Heart right ventricle (tissue), 16 donors: Measurements from ENCODE around the gene MOV10. TPM values are rescaled to one million over a fixed set of nuclear protein-coding genes. Genes with fewer than 3 reads are reported as not detected.

Source experiments
- ATAC-seq, 8 donors: fragments of 200-7000 bp; cut with Tn5 transposase; one replicate each; pipeline ENCODE4 v1.9.1; 2020; ENCODE audit warnings: mild to moderate bottlenecking in 8 of 8, moderate library complexity in 8 of 8, moderate number of reproducible peaks in 1 of 8
- DNase-seq, 2 donors: peaks; one replicate each; pipeline ENCODE4 v3.0.0-alpha.2; 2020
- H3K27ac ChIP-seq, 10 donors: fragments of 200-600 bp; sonication (generic) in 2 of 10; one replicate each; pipeline versions ENCODE4 v1.5.0 to v1.8.0; 2020 to 2022; ENCODE audit warnings: mild to moderate bottlenecking in 3 of 10
- H3K27me3 ChIP-seq, 7 donors: fragments of 200-600 bp; one replicate each; pipeline ENCODE4 v1.8.0; 2021 to 2022; ENCODE audit warnings: mild to moderate bottlenecking in 2 of 7
- H3K36me3 ChIP-seq, 9 donors: fragments of 200-600 bp; sonication (generic) in 1 of 9; one replicate each; pipeline versions ENCODE4 v1.5.0 to v1.8.0; 2020 to 2022; ENCODE audit warnings: mild to moderate bottlenecking in 2 of 9
- H3K4me1 ChIP-seq, 9 donors: fragments of 200-600 bp; sonication (generic) in 1 of 9; one replicate each; pipeline versions ENCODE4 v1.5.0 to v1.8.0; 2020 to 2022; ENCODE audit warnings: mild to moderate bottlenecking in 4 of 9
- H3K4me3 ChIP-seq, 10 donors: fragments of 200-600 bp; sonication (generic) in 2 of 10; one replicate each; pipeline versions ENCODE4 v1.5.0 to v1.8.0; 2020 to 2022; ENCODE audit warnings: mild to moderate bottlenecking in 7 of 10, moderate library complexity in 2 of 10
- H3K9me3 ChIP-seq, 11 donors: fragments of 200-600 bp in 10 of 11; sonication (generic) in 2 of 11; one replicate each; pipeline versions ENCODE4 v1.5.0 to v1.8.0; 2013 to 2022; ENCODE audit warnings: mild to moderate bottlenecking in 2 of 11, control low read depth in 1 of 11, moderate library complexity in 1 of 11
- CTCF ChIP-seq, 9 donors: fragments of 200-600 bp; sonication (generic) in 2 of 9; IDR thresholded peaks; one replicate each; pipeline versions ENCODE4 v1.5.0 to v1.8.0; 2021 to 2022; ENCODE audit warnings: antibody characterized with exemption in 9 of 9, mild to moderate bottlenecking in 5 of 9, moderate library complexity in 1 of 9
- WGBS, 2 donors: extraction: QIAGEN DNeasy Blood & Tissue Kit; methylation state at CpG; one replicate each; pipeline ENCODE4 v1.1.7; 2013; ENCODE audit warnings: inconsistent platforms in 1 of 2; 5-methylcytosine and 5-hydroxymethylcytosine counted together
- intact Hi-C, 10 donors: fragments of 100-400 bp; cut with DNase I; formaldehyde crosslinking; loops; one replicate each; pipeline versions ENCODE4 v1.11.1 to v1.14.2; 2022
- polyA plus RNA-seq, 2 donors: library from polyadenylated mRNA; stranded (reverse); fragments of 200-250 nt; gene quantifications; one replicate each; pipeline ENCODE4 v1.2.3, GENCODE V29; 2013
- total RNA-seq, 10 donors: library from RNA; stranded (reverse); fragmentation: NEBNext Ultra II Directional in 3 of 10; extraction: Animal tissue kit (Norgen Biotek cat#: 25700) in 3 of 10; gene quantifications; one replicate each; pipeline versions ENCODE4 v1.2.1 to v1.2.4, GENCODE V29; 2021 to 2023
- donor health status: Arrhythmogenic right ventricular cardiomyopathy.
- donor health status: ischemic (EF 13 %, LVEDD 7.1; RV severe dilation, severe dysfunction).
- donor health status: healthy with polysubstance abuse.
- donor health status: DM: no; HTN: yes; CAD: no.
- donor health status: DM: no; HTN: no; CAD: no.
- donor health status: ischemic (EF 25% LVEDD 6.9; RV normal size, moderate dysfunction).
- donor health status: ischemic (EF 25% LVEDD 5.7; RV mildly dilated, moderate dysfunction).
- donor health status: healthy.
- donor health status: DM: yes; HTN: yes; CAD: no.
- donor health status: Ischemic cardiomyopathy.
- donor health status: ischemic (EF 35%, LVEDD 5.7; RV mildly dilated, moderate dysfunction).
- donor health status: nonischemic (EF 11% LVEDD 7.7; RV severe dilation, severe dysfunction).
- donor health status: DM: yes; HTN: yes; CAD: no.
- donor health status: PGD.
- donor health status: ischemic (EF 29% LVEDD 5.4; RV normal size, mild dysfunction).
- donor health status: nonischemic (EF 23%, LVEDD 6.1; RV moderate dilation, normal function).

The MOV10 gene
- total and polyA plus RNA-seq, 12 donors, result 6.3 to 69.4 (median 14.2) TPM

GRCh38 chr1:112674986-112675727, 698 bp downstream of the MOV10 start:
- Histone ChIP-seq H3K36me3 (peaks cover 0 to 31% (median 8%) of the 10 kb centered on the region in 9 donors), H3K27me3 (no peaks in the 10 kb centered on the region), H3K4me1 (peaks cover 10 to 55% (median 30%) of the 10 kb centered on the region in 9 donors), H3K27ac (peak overlapping the region; percentile 73 to 97 (median 93)), H3K4me3 (peak overlapping the region; percentile 67 to 92 (median 85)), H3K9me3 (no peaks in the 10 kb centered on the region)
- WGBS, 2 donors, result 0% methylated on average over 44 to 68 of the region's 68 CpGs
- ATAC-seq (peak; percentile 61 to 88 (median 74)), DNase-seq (peak; percentile 46 to 62)
- peak in 4 of 9 donors; percentile 21 to 44 (median 36) for TF ChIP-seq CTCF (IDR thresholded peaks at IDR 0.05)
- intact Hi-C loops, result loop anchor here in 8 of 10 donors (1.0 to 10.0 kb wide), 6 partner anchors 30 to 53 kb away; partner anchors contain the start of gene RHOC (in 5 of the 8)

GRCh38 chr1:112675728-112676381, 1.4 kb downstream of the MOV10 start:
- Histone ChIP-seq H3K4me1 (peaks cover 10 to 55% (median 30%) of the 10 kb centered on the region in 9 donors), H3K4me3 (peak overlapping the region; percentile 67 to 92 (median 85)), H3K27me3 (no peaks in the 10 kb centered on the region), H3K36me3 (peaks cover 0 to 24% (median 3%) of the 10 kb centered on the region in 9 donors), H3K27ac (peak overlapping the region; percentile 73 to 97 (median 93)), H3K9me3 (no peaks in the 10 kb centered on the region)
- no peak for TF ChIP-seq CTCF (IDR thresholded peaks at IDR 0.05)
- 44 to 52% methylated on average over 7 of the region's 7 CpGs for WGBS, 2 donors
- DNase-seq, result no peak
- intact Hi-C loops, result loop anchor here in 6 of 10 donors (2.0 to 10.0 kb wide), 3 partner anchors 29 to 51 kb away; partner anchors contain the start of gene RHOC (in 3 of the 6)
- no peak for ATAC-seq

GRCh38 chr1:112676543-112676942, 2.1 kb downstream of the MOV10 start:
- Histone ChIP-seq H3K9me3 (no peaks in the 10 kb centered on the region), H3K4me1 (peaks cover 10 to 55% (median 30%) of the 10 kb centered on the region in 9 donors), H3K27ac (no peak overlapping the region), H3K27me3 (no peaks in the 10 kb centered on the region), H3K36me3 (peaks cover 0 to 17% (median 0%) of the 10 kb centered on the region in 9 donors), H3K4me3 (peak overlapping the region in 1 of 10 donors; percentile 84)
- intact Hi-C loops, result loop anchor here in 4 of 10 donors (10.0 kb wide), 1 partner anchor 52 kb away; no protein-coding TSS in a partner anchor
- WGBS, 2 donors, result 97% methylated on average over 3 of the region's 3 CpGs
- no peak for TF ChIP-seq CTCF (IDR thresholded peaks at IDR 0.05)
- no peak for DNase-seq
- no peak for ATAC-seq

- TF ChIP-seq CTCF (IDR thresholded peaks at IDR 0.05), result no peak
- no peaks in the 10 kb centered on the region for H3K9me3 ChIP-seq
- ATAC-seq, result no peak
- no peak for DNase-seq
- H3K27ac ChIP-seq, result no peak overlapping the region
- no peaks in the 10 kb centered on the region for H3K27me3 ChIP-seq
- intact Hi-C loops, result loop anchor here in 4 of 10 donors (10.0 kb wide), 1 partner anchor 53 kb away; no protein-coding TSS in a partner anchor
- peaks cover 10 to 55% (median 30%) of the 10 kb centered on the region in 9 donors for H3K4me1 ChIP-seq
- no peak overlapping the region for H3K4me3 ChIP-seq
- peaks cover 0 to 7% (median 0%) of the 10 kb centered on the region in 9 donors for H3K36me3 ChIP-seq
- 99% methylated on average over 4 of the region's 4 CpGs for WGBS, 2 donors
These were observed 3.0 kb downstream of the MOV10 start for GRCh38 chr1:112677501-112677900.
